ENCODE measurements around the gene TLL2.

The TLL2 gene

DNA sequence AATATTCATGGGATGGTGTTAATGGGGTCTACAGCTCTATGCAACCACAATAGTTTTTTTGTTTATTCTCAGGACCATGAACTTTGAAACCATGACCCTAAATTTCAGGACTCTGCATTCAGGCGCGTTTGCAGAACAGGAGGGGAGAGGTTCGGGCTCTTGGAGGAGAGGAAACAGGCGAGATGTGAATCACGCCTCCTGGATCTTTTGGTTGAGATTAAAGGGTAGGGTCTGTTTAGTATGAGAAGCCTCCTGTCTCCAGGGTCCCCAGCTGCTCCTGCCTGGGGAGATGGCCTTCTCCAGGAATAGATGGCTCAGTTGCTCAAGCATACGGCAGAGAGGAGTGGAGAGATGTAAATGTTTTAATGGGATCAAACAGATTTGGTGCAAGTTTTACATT, 18.2 kb downstream of the TLL2 start:
- Mint-ChIP-seq H3K36me3 (no peaks in the 10 kb centered on the region), H3K27ac (no peak overlapping the region), H3K4me3 (no peak overlapping the region), H3K4me1 (ENCODE audit: low read depth) (no peaks in the 10 kb centered on the region), H3K27me3 (peaks cover 1% of the 10 kb centered on the region), H3K9me3 (ENCODE audit: low read depth) (no peaks in the 10 kb centered on the region)

DNA sequence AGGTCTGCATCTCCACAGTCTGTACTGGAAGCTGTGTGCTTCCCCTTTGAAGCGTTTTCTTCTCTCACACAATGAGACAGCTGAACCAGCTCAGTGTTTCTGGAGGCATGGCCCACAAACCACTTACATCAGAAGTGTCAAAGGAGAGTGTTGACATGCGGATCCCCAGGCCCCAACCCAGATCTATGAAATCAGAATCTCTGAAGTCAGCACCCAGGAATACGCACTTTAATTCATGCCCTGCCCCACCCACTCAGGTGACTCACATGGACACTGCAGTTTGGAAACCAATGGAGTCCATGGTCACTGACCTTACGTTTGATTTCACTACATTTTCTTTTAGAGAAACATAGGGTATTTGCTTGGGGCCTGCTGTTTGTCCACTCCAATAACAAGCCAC, 19.0 kb downstream of the TLL2 start:
- Mint-ChIP-seq H3K27me3 (peaks cover 1% of the 10 kb centered on the region), H3K4me1 (ENCODE audit: low read depth) (no peaks in the 10 kb centered on the region), H3K4me3 (no peak overlapping the region)

DNA sequence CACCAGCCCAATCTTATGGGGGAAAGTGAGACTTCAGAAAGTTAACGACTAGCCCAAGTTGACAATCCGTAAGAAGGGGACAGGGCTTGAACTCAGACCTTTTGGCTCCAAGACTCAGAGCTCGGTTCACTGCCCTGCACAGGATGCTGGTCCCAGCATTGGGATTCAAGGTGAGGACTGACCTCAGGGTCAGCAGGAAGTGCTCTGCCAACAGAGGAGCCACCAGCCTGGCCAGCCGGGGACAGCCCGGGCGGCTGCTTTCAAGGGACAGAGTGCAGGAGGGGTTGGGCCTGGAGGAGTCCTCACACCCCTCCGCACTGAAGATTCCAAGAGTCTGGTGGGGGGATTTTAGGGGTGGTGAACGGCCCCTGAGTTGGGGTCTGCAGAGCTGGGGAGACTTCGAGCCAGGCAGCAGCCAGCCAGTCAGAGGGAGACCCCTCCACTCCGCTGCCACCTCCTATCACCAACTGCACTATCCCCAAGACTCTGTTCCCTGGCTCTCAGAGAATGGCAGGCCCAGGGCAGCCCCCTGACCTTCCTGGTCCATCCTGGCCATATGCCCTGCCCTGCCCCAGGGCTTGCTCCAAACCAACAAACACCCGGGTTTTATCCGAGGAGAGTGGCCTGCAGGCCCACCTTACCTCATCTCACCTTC, 19.7 kb downstream of the TLL2 start:
- Mint-ChIP-seq H3K27ac (no peak overlapping the region), H3K9me3 (ENCODE audit: low read depth) (no peaks in the 10 kb centered on the region), H3K27me3 (peaks cover 1% of the 10 kb centered on the region)

More for the DNA sequence above, 19.0 kb downstream of the TLL2 start:
- H3K9me3 Mint-ChIP-seq (ENCODE audit: low read depth) = no peaks in the 10 kb centered on the region
- H3K27ac Mint-ChIP-seq = no peak overlapping the region
- no peaks in the 10 kb centered on the region for H3K36me3 Mint-ChIP-seq

DNA sequence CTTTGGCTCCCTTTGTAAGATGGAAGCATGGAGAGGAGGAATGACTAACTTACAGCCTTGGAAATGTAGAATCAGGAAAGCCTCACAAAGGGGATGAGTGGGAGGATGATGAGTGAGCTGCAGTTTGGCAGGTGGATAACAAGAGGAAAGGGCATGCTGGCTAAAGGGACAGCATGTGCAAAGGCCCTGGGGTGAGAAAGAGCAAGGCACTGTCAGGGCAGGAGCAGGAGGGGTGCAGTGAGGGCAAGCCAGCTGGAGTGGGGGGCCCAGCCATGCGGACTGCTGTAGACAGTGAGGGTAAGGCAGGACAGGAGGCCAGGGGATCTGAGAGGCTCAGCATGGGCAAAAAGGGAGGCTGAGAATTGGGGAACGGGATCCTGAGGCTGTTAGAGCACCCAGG, 20.5 kb downstream of the TLL2 start:
- no peaks in the 10 kb centered on the region for H3K36me3 Mint-ChIP-seq
- no peaks in the 10 kb centered on the region for H3K9me3 Mint-ChIP-seq (ENCODE audit: low read depth)
- no peak overlapping the region for H3K4me3 Mint-ChIP-seq
- no peak overlapping the region for H3K27ac Mint-ChIP-seq
- H3K27me3 Mint-ChIP-seq = peaks cover 1% of the 10 kb centered on the region
- no peaks in the 10 kb centered on the region for H3K4me1 Mint-ChIP-seq (ENCODE audit: low read depth)

More for the DNA sequence above, 19.7 kb downstream of the TLL2 start:
- H3K36me3 Mint-ChIP-seq = no peaks in the 10 kb centered on the region
- H3K4me1 Mint-ChIP-seq (ENCODE audit: low read depth) = no peaks in the 10 kb centered on the region
- H3K4me3 Mint-ChIP-seq = no peak overlapping the region

DNA sequence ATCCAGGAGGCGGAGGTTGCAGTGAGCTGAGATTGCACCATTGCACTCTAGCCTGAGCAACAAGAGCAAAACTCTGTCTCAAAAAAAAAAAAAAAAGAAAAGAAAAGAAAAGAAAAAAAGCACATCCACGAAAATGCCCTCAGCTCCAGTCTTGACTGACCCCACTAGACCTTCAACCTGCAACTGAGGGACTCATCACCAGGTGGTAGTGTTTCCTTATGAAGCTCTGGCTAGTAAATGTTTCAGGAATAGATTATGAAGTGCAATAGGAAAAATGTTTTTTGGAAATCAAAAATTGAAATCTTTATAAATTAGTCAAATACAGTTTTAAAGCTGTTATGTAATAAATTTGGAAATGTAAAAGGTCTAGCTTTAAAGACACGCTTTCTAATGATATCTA, 22.4 kb downstream of the TLL2 start:
- Mint-ChIP-seq H3K4me3 (no peak overlapping the region), H3K9me3 (ENCODE audit: low read depth) (no peaks in the 10 kb centered on the region), H3K27me3 (no peaks in the 10 kb centered on the region), H3K4me1 (ENCODE audit: low read depth) (no peaks in the 10 kb centered on the region), H3K36me3 (no peaks in the 10 kb centered on the region), H3K27ac (no peak overlapping the region)

DNA sequence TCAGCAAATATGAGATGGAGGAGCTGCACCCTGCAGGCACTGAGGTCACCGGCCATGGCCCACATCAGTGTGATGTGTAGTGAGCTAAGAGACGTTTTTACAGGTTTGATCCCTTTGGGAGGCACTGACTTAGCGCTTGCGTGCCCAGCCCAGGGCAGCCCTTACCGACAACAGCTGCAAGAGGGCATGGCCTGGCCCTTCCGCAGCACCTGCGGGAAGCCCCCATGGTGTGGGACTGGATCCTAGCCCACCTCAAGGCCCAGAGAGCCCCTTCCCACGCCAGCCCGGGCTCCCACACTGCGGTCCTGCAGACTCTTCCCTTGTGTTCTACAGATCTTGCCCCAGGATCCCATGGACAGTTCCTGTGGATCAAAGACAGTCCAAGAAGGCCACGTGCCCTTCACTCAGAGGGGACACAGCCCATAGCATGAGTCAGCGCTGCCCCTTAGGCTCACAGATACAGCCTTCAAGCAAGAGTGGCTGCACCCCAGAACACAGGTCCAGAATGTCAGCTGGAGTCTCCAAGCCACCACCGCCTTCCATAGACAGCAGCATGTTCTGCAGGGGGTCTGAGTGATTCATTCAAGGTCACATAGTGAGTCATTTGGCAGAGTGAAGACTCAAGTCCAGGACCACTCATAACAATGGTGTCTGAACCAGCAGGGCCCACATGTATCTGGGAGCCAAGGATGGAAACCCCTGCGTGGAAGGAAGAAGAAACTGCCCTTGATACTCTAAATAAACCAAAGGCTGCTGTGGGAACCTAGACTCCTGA, 25.4 kb downstream of the TLL2 start:
- H3K4me1 Mint-ChIP-seq (ENCODE audit: low read depth) = no peaks in the 10 kb centered on the region
- H3K4me3 Mint-ChIP-seq = no peak overlapping the region
- H3K27me3 Mint-ChIP-seq = peaks cover 2% of the 10 kb centered on the region
- no peaks in the 10 kb centered on the region for H3K9me3 Mint-ChIP-seq (ENCODE audit: low read depth)
- no peaks in the 10 kb centered on the region for H3K36me3 Mint-ChIP-seq
- H3K27ac Mint-ChIP-seq = no peak overlapping the region

DNA sequence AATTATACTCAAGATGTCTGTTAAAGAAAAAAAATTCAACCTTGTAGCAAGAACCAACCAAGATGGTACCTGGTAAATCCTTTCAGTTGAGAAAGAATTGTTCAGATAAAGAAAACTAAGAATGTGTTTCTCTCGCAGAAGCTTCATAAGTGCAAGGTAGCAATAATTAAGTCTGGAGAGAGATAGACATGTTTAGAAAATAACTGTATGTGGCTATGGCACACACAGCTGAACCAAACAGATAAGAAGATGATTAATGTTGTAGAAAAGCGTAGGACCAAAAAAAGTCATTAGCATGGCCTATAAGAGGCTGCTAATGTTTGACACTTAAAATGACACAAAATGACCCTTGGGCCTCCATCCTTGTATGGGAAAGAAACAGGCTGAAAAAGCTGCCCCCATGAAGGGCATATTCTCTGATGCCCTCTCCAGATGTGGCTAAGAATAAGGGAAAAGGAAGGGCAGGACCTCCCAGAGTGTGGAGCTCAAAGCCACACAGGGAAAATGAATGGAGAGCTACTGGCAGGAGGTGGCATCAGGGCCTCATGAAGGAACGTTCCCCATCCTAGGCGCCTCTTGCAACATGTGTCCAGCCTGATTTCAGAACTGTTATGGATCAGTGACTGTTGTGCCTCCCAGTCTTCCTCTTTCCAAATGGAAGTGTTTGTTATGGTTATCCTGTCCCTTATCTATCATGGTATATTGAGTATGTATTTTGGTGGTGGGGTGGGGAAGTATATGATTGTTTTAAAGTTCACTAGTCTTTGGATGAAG, 30.7 kb downstream of the TLL2 start:
- Mint-ChIP-seq H3K9me3 (ENCODE audit: low read depth) (no peaks in the 10 kb centered on the region), H3K4me3 (no peak overlapping the region), H3K27me3 (peaks cover 11% of the 10 kb centered on the region), H3K27ac (no peak overlapping the region), H3K4me1 (ENCODE audit: low read depth) (no peaks in the 10 kb centered on the region), H3K36me3 (no peaks in the 10 kb centered on the region)

DNA sequence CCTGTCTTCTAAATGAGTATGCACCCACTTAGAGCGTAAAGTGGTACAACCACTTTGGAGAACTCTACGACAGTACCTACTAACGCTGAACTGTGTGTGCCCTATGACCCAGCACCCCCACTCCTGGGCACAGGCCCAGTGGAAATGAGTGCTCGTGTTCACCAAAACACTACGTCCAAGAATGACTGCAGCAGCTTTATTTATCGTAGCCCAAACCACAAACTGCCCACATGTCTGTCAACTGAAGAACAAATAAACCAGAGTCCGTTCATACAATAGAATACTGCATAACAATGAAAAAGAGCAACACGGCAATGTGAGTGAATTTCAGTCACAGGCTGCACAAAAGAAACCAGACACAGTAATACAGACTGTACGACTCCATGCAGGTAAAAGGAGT, 35.4 kb downstream of the TLL2 start:
- H3K4me3 Mint-ChIP-seq = no peak overlapping the region
- no peak overlapping the region for H3K27ac Mint-ChIP-seq
- H3K36me3 Mint-ChIP-seq = no peaks in the 10 kb centered on the region
- H3K27me3 Mint-ChIP-seq = peaks cover 13% of the 10 kb centered on the region
- H3K9me3 Mint-ChIP-seq (ENCODE audit: low read depth) = no peaks in the 10 kb centered on the region
- H3K4me1 Mint-ChIP-seq (ENCODE audit: low read depth) = no peaks in the 10 kb centered on the region

DNA sequence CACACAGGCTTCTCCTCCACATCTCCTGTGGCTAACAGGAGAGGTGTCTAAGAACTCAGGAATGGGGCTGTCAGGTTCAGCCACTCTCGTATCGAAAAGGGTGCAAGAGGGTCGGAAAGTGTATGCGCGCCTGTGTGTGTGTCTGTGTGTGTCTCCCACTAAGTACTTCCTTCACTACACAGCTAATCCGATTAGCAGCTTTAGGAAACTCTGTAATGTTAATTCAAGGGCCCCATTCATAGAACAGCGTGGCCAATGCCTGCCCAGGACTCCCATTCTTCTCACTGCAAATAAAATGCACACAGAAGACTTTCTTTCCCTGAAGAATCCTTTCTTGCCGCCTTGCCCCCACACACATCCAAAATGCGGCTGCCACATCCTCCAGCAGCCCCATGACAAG, 39.9 kb downstream of the TLL2 start:
- H3K9me3 Mint-ChIP-seq (ENCODE audit: low read depth) = no peaks in the 10 kb centered on the region
- H3K27ac Mint-ChIP-seq = no peak overlapping the region
- no peaks in the 10 kb centered on the region for H3K36me3 Mint-ChIP-seq
- H3K4me3 Mint-ChIP-seq = no peak overlapping the region
- H3K27me3 Mint-ChIP-seq = peaks cover 7% of the 10 kb centered on the region
- H3K4me1 Mint-ChIP-seq (ENCODE audit: low read depth) = no peaks in the 10 kb centered on the region

DNA sequence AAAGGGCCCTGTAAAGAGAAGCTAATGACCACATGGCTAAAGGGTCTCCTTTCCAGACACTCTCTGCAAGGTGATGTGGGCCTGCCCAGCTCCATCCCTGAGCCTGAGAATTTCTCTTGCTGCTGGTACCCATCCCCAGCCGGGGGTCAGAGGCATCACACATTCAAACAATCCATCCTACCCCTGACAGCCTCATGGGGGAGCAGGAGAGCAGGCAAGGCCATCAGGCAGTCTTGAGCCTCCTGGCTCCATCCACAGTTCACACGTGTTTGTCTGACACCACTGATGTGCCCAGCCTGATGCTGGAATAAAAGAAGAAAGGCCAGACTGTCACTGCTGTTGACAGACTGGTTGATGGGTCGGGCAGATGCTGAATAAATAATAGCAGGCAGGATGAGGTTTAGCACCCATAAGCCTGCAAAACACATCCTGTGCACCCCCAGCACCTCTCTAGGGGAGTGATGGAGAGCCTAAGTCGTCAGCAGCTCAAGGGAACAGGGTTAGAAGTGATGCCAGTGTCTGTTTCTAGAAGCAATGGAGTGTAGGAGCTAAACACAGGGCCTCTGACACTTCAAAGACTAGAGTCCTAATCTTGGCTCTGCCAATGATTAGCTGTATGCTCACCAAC, 43.5 kb downstream of the TLL2 start:
- Mint-ChIP-seq H3K4me1 (ENCODE audit: low read depth) (no peaks in the 10 kb centered on the region), H3K9me3 (ENCODE audit: low read depth) (no peaks in the 10 kb centered on the region), H3K27me3 (peaks cover 5% of the 10 kb centered on the region), H3K36me3 (no peaks in the 10 kb centered on the region), H3K27ac (no peak overlapping the region), H3K4me3 (no peak overlapping the region)

DNA sequence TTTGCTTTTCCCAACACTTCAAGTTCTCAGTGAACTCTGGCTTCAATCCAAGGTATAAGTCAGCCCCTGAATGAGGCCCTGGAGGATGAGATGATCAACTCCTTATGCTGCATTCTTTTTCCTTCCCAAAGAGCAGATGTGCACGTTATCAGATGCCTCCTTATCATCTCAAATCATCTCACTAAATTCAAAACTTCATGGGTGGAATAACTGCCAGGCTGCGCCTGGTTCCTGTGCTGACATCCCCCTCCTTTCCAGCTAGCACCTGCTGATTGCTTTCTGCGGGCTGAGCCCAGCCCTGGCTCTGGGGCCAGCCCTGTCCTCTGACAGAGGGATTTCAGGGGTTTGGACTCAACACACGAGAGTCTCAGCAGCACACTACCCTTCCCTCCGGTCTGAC, 44.9 kb downstream of the TLL2 start:
- H3K9me3 Mint-ChIP-seq (ENCODE audit: low read depth) = no peaks in the 10 kb centered on the region
- H3K4me3 Mint-ChIP-seq = no peak overlapping the region
- H3K27ac Mint-ChIP-seq = no peak overlapping the region
- H3K36me3 Mint-ChIP-seq = no peaks in the 10 kb centered on the region
- no peaks in the 10 kb centered on the region for H3K4me1 Mint-ChIP-seq (ENCODE audit: low read depth)
- H3K27me3 Mint-ChIP-seq = peaks cover 7% of the 10 kb centered on the region

DNA sequence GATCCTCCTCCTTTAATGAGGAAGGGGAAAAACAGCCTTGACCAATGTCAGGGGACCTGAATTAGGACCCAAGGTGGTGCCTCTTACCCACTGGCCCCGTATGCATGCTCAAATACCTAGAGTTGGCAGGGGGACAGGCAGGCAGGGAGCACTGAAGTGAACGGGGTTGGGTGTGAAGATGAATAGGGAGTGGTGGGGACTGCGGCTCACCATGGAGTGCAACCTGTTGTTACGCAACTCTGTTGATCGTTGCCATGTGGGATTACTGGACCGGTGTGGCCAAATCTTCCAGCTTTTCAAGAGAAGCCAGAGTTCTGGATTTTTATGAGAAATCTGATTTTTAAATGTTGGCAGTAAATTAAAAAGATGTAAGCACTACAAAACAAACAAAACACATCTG, 48.1 kb downstream of the TLL2 start:
- H3K27ac Mint-ChIP-seq = no peak overlapping the region
- H3K36me3 Mint-ChIP-seq = no peaks in the 10 kb centered on the region
- H3K27me3 Mint-ChIP-seq = peaks cover 4% of the 10 kb centered on the region
- H3K4me3 Mint-ChIP-seq = no peak overlapping the region
- H3K9me3 Mint-ChIP-seq (ENCODE audit: low read depth) = peaks cover 3% of the 10 kb centered on the region
- H3K4me1 Mint-ChIP-seq (ENCODE audit: low read depth) = no peaks in the 10 kb centered on the region

DNA sequence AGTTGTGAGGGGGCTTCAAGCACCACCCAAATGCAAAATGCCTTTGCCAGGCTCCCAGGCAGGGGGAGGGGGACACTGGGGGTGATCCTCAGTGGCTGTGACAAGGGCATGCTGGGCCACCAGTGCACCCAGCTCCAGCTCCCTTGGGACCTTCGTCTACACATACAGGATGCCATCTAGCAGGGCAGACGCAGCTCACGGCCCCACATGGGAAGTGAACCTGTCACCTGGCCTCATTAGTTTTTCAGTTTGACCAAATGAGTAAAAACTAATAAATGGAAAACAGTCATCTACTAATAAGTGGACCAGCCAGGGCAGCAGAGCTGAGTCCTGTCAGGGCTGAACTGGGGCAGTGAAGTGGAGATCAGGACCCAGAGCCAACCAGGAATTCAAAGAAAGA, 50.2 kb downstream of the TLL2 start:
- Mint-ChIP-seq H3K27me3 (peaks cover 4% of the 10 kb centered on the region), H3K9me3 (ENCODE audit: low read depth) (peaks cover 6% of the 10 kb centered on the region), H3K36me3 (no peaks in the 10 kb centered on the region), H3K4me1 (ENCODE audit: low read depth) (no peaks in the 10 kb centered on the region), H3K27ac (no peak overlapping the region), H3K4me3 (no peak overlapping the region)

DNA sequence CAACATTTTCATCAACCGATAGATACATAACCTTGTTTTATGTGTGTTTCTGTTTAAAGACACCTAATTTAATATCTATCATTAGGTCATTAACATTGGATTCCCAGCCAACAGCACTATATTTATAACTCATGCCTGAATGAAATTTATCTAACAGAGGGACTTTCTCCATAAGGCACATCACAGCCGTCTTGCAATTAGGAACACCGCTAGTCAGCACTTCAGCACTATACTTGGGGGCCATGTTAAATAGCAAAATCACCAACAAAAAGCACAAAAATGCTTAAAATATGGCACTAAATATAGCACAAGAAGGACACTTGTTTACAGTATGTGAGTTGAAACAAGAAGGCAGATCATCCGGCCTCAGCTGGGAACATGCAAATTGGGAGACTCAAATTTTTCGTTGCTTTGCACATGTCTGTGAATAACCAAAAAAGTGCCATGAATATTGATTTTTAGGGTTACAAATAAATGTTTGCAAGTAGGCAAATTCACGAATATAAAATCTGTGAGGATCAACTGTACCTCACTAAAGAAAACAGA, 51.0 kb downstream of the TLL2 start:
- no peaks in the 10 kb centered on the region for H3K36me3 Mint-ChIP-seq
- peaks cover 6% of the 10 kb centered on the region for H3K9me3 Mint-ChIP-seq (ENCODE audit: low read depth)
- H3K4me3 Mint-ChIP-seq = no peak overlapping the region
- H3K27ac Mint-ChIP-seq = no peak overlapping the region
- peaks cover 4% of the 10 kb centered on the region for H3K27me3 Mint-ChIP-seq
- no peaks in the 10 kb centered on the region for H3K4me1 Mint-ChIP-seq (ENCODE audit: low read depth)

DNA sequence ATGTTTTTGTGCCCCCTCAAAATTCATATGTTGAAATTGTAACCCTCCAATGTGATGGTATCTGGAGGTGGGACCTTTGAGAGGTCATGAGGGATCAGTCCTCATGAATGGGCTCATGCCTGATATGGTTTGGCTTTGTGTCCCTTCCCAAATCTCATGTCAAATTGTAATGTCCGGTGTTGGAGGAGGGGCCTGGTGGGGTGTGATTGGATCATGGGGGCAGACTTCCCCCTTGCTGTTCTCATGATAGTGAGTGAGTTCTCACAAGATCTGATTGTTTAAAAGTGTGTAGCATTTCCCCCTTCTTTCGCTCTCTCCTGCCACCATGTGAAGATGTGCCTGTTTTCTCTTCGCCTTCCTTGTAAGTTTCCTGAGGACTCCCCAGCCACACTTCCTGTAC, 53.4 kb downstream of the TLL2 start:
- Mint-ChIP-seq H3K36me3 (no peaks in the 10 kb centered on the region), H3K4me3 (no peak overlapping the region)

More for the DNA sequence above, 53.4 kb downstream of the TLL2 start:
- no peaks in the 10 kb centered on the region for H3K4me1 Mint-ChIP-seq (ENCODE audit: low read depth)
- H3K27ac Mint-ChIP-seq = no peak overlapping the region
- peaks cover 6% of the 10 kb centered on the region for H3K9me3 Mint-ChIP-seq (ENCODE audit: low read depth)
- H3K27me3 Mint-ChIP-seq = peaks cover 1% of the 10 kb centered on the region
